T-helper 22 cell (primary cell): ENCODE measurements around the gene NUP35.
A peak's percentile ranks its signal among the peaks of the same experiment; 100 is the strongest.

Experiments
- DNase-seq: peaks from one replicate; pipeline ENCODE4 v3.0.0-alpha.2; 2020; ENCODE audit warnings: low read depth

The NUP35 gene

GRCh38 chr2:183124222-183124956 lies at the start of gene NUP35:
TSS of gene NUP35 (plus strand) at chr2:183124443. CDS start at chr2:183124458, 15 bp downstream.
- peak; percentile 66 for DNase-seq

GRCh38 chr2:183078163-183078463 lies 46.1 kb upstream of the NUP35 start:
- no peak for DNase-seq

GRCh38 chr2:183078464-183079138 lies 45.6 kb upstream of the NUP35 start, which contains the start of gene DUSP19:
TSS of gene DUSP19 (plus strand) at chr2:183078747. CDS start at chr2:183078934, 187 bp downstream.
- peak; percentile 59 for DNase-seq

GRCh38 chr2:183079139-183079775 lies 45.0 kb upstream of the NUP35 start:
- DNase-seq: no peak

GRCh38 chr2:183081911-183082310 lies 42.3 kb upstream of the NUP35 start:
- no peak for DNase-seq

GRCh38 chr2:183088061-183088460 lies 36.2 kb upstream of the NUP35 start:
- DNase-seq: no peak

GRCh38 chr2:183089192-183089851 lies 34.9 kb upstream of the NUP35 start:
- no peak for DNase-seq

- DNase-seq: no peak
Observed at GRCh38 chr2:183091318-183091953, 32.8 kb upstream of the NUP35 start.

GRCh38 chr2:183091954-183092345 lies 32.3 kb upstream of the NUP35 start:
- no peak for DNase-seq

- DNase-seq: no peak
Observed at GRCh38 chr2:183093857-183094657, 30.2 kb upstream of the NUP35 start.

GRCh38 chr2:183105402-183106134 lies 18.7 kb upstream of the NUP35 start:
- DNase-seq: no peak

GRCh38 chr2:183112577-183112976 lies 11.7 kb upstream of the NUP35 start:
- DNase-seq: no peak

GRCh38 chr2:183113630-183114029 lies 10.6 kb upstream of the NUP35 start:
- no peak for DNase-seq

- no peak for DNase-seq
Observed at GRCh38 chr2:183117226-183117625, 7.0 kb upstream of the NUP35 start.

GRCh38 chr2:183123117-183123958 lies 905 bp upstream of the NUP35 start:
- no peak for DNase-seq

- DNase-seq: no peak
Observed at GRCh38 chr2:183123959-183124221, 353 bp upstream of the NUP35 start.

GRCh38 chr2:183124957-183125255 lies 663 bp downstream of the NUP35 start:
- no peak for DNase-seq

GRCh38 chr2:183125659-183126341 lies 1.6 kb downstream of the NUP35 start:
- DNase-seq: no peak

- DNase-seq: no peak
Observed at GRCh38 chr2:183126635-183127034, 2.4 kb downstream of the NUP35 start.

- DNase-seq: no peak
Observed at GRCh38 chr2:183134016-183134415, 9.8 kb downstream of the NUP35 start.
